Suprapubic skin (tissue), 4 donors: ENCODE data around the gene ELL. TPM values are rescaled to one million over a fixed set of nuclear protein-coding genes. Genes with fewer than 3 reads are reported as not detected.
A peak's percentile ranks its signal among the peaks of the same experiment; 100 is the strongest.

Source experiments
- DNase-seq, 2 donors: peaks; one replicate each; pipeline ENCODE4 v3.0.0-alpha.2; 2019; ENCODE audit warnings: low spot score in 2 of 2
- H3K27ac ChIP-seq: fragments of 200-600 bp; sonication (generic); one replicate; pipeline ENCODE4 v1.5.1; 2019
- H3K27me3 ChIP-seq: fragments of 200-600 bp; sonication (generic); one replicate; pipeline ENCODE4 v1.5.1; 2019
- H3K36me3 ChIP-seq: fragments of 200-600 bp; sonication (generic); one replicate; pipeline ENCODE4 v1.5.1; 2019
- H3K4me1 ChIP-seq: fragments of 200-600 bp; sonication (generic); one replicate; pipeline ENCODE4 v1.5.1; 2019
- H3K4me3 ChIP-seq: fragments of 200-600 bp; sonication (generic); one replicate; pipeline ENCODE4 v1.5.1; 2019; ENCODE audit warnings: mild to moderate bottlenecking
- H3K9me3 ChIP-seq: fragments of 200-600 bp; sonication (generic); one replicate; pipeline ENCODE4 v1.5.1; 2019
- CTCF ChIP-seq, 2 donors: fragments of 200-600 bp in 1 of 2; fragments of 450-650 bp in 1 of 2; sonication (generic) in 1 of 2; IDR thresholded peaks; one replicate each; pipeline ENCODE4 v1.5.1; 2016 to 2019; ENCODE audit warnings: antibody characterized with exemption in 2 of 2, mild to moderate bottlenecking in 1 of 2, moderate library complexity in 1 of 2
- EP300 ChIP-seq: sonication (generic); formaldehyde crosslinking; IDR thresholded peaks from one replicate; pipeline ENCODE4 v1.6.1; 2017; ENCODE audit warnings: antibody characterized with exemption
- POLR2A ChIP-seq, 2 donors: fragments of 450-650 bp; IDR thresholded peaks; one replicate each; pipeline ENCODE4 v1.6.1; 2017; ENCODE audit warnings: antibody characterized with exemption in 2 of 2, mild to moderate bottlenecking in 2 of 2, moderate library complexity in 2 of 2
- POLR2AphosphoS5 ChIP-seq, 3 donors: sonication (generic); formaldehyde crosslinking; IDR thresholded peaks; one replicate each; pipeline ENCODE4 v1.6.1; 2017; ENCODE audit warnings: antibody characterized with exemption in 3 of 3
- WGBS: methylation state at CpG from one replicate; pipeline ENCODE4 v1.1.5; 2018; 5-methylcytosine and 5-hydroxymethylcytosine counted together
- total RNA-seq, 4 donors: library from RNA; depleted of rRNA; stranded (reverse); fragments of >200 nt; gene quantifications; one replicate each; pipeline ENCODE4 v1.1.0, GENCODE V29; 2016

The ELL gene
- total RNA-seq, 4 donors from 2014 or later, result 27.0 to 59.5 (median 36.9) TPM

- Histone ChIP-seq H3K9me3 (no peaks in the 10 kb centered on the region), H3K27me3 (no peaks in the 10 kb centered on the region), H3K36me3 (peaks cover 15% of the 10 kb centered on the region), H3K4me1 (peaks cover 19% of the 10 kb centered on the region), H3K4me3 (peak overlapping the region; percentile 84), H3K27ac (peak overlapping the region; percentile 90)
- WGBS, result 40% methylated on average over 3 of the region's 3 CpGs
- TF ChIP-seq CTCF (IDR thresholded peaks at IDR 0.05), result no peak
- no peak for TF ChIP-seq POLR2A (IDR thresholded peaks at IDR 0.05)
- DNase-seq, result no peak
Observed at GRCh38 chr19:18558604-18559003, 36.7 kb upstream of the ELL start.

DNA sequence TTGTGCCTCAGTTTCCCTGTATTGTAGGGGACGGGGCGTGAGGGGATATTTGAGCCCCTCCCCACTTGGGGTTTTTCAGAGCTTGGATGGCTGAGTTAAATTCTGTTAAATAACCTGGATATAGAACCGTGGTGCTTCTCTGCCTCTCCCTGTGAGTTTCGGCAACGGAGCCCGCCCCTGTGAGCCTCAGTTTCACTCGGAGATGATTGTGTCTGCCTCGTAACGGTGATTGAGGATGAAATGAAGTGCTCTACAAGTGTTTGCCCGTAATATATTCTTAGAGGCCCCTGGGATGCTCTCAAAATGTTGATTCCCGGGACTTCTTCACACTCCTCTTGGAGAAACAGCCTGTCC, 36.3 kb upstream of the ELL start:
- H3K9me3 ChIP-seq, result no peaks in the 10 kb centered on the region
- peaks cover 19% of the 10 kb centered on the region for H3K4me1 ChIP-seq
- H3K27ac ChIP-seq, result peak overlapping the region; percentile 90
- DNase-seq, result no peak
- H3K36me3 ChIP-seq, result peaks cover 11% of the 10 kb centered on the region
- TF ChIP-seq EP300 (no peak), CTCF (IDR thresholded peaks at IDR 0.05) (no peak), POLR2AphosphoS5 (IDR thresholded peaks at IDR 0.05) (no peak)
- WGBS, result 0% methylated on average over 6 of the region's 11 CpGs
- no peaks in the 10 kb centered on the region for H3K27me3 ChIP-seq
- peak overlapping the region; percentile 84 for H3K4me3 ChIP-seq

DNA sequence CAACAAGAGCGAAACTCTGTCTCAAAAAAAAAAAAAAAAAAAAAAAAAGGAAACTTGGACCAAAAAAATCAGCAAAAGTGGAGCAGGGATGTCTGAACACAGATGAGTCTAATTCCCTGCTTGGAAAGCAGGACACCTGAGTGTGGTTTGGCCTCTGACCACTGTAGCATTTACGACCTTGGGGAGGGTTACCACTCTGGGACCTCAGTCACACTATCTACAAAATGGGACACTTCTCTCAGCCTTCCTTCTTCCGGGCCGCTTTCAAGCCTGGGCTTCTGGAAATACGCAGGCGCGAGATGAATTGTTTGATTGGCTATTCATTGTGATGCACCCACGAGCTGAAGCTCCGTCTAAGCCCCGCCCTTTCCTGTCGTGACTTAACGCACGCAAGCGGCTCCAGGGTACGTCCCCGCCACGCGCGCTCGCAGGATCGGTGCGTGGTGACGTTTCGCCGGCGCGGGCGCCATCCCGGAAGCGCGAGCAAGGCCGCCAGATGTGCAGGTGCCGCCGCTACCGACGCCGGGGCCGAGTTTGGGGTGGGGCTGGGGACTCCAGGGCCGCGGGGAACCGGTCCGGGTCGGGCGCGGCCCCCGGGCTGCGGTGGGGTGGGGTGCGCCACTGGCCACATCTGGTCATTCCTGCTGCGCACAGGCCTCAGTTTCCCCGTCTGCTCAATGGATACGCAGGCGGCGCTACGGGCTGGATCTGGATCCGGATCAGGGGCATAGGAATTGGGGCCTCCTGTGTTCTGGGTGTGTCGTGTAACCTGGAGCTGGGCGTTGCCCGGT, 35.7 kb upstream of the ELL start, which contains the start of gene KXD1:
TSS of gene KXD1 (plus strand) at position 460 of the 791 bp plus-strand sequence. CDS start 4,187 bp downstream, outside the sequence.
- Histone ChIP-seq H3K27ac (peak within 1 kb of the TSS; percentile 90), H3K9me3 (no peaks in the 10 kb centered on the region), H3K27me3 (no peaks in the 10 kb centered on the region), H3K4me3 (peak within 1 kb of the TSS; percentile 84), H3K4me1 (peaks cover 19% of the 10 kb centered on the region), H3K36me3 (peaks cover 6% of the 10 kb centered on the region)
- WGBS, result 4% methylated on average over 6 of the region's 58 CpGs
- no peak for TF ChIP-seq CTCF (IDR thresholded peaks at IDR 0.05)
- TF ChIP-seq POLR2AphosphoS5 (IDR thresholded peaks at IDR 0.05), result peak; percentile 54 to 92 (median 68)
- peak in 1 of 2 donors; percentile 57 for TF ChIP-seq POLR2A (IDR thresholded peaks at IDR 0.05)
- no peak for TF ChIP-seq EP300
- peak; percentile 98 to 99 for DNase-seq

DNA sequence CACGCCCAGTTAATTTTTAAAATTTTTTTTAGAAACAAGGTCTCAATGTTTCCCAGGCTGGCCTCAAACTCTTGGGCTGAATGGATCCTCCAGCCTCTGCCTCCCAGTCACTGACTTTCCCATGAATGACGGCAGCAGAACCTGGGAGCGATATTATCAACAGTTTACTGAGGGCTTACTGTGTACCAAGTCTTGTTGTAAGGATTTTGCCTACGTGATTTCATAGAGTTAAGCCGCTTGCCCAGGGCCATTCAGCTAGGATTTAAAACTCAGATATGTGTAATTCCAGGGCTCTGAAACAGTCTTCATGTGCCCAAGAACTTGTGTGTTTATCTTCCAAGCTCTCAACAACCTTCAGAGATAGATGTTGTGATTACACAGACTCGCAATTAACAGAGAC, 29.8 kb upstream of the ELL start:
- Histone ChIP-seq H3K27me3 (no peaks in the 10 kb centered on the region), H3K4me3 (no peak overlapping the region), H3K9me3 (no peaks in the 10 kb centered on the region), H3K4me1 (no peaks in the 10 kb centered on the region), H3K27ac (no peak overlapping the region), H3K36me3 (no peaks in the 10 kb centered on the region)
- no peak for TF ChIP-seq CTCF (IDR thresholded peaks at IDR 0.05)
- TF ChIP-seq POLR2AphosphoS5 (IDR thresholded peaks at IDR 0.05), result no peak
- no peak for TF ChIP-seq POLR2A (IDR thresholded peaks at IDR 0.05)
- no peak for TF ChIP-seq EP300
- DNase-seq, result no peak
- 71% methylated on average over 6 of the region's 6 CpGs for WGBS

- Histone ChIP-seq H3K9me3 (no peaks in the 10 kb centered on the region), H3K27ac (peak overlapping the region; percentile 90), H3K36me3 (peaks cover 16% of the 10 kb centered on the region), H3K4me1 (peaks cover 16% of the 10 kb centered on the region), H3K4me3 (peak overlapping the region; percentile 66), H3K27me3 (no peaks in the 10 kb centered on the region)
- WGBS, result 8% methylated on average over 8 of the region's 12 CpGs
- TF ChIP-seq POLR2A (IDR thresholded peaks at IDR 0.05), result peak in 1 of 2 donors; percentile 12
- no peak for TF ChIP-seq EP300
- DNase-seq, result no peak
Observed at GRCh38 chr19:18543814-18544475, 22.1 kb upstream of the ELL start.
